MM.1S (cell line): ENCODE measurements around the gene ZC3H15.

Source experiments
- DNase-seq: peaks from one replicate; pipeline ENCODE4 v3.0.0-alpha.2; 2015
- H2AFZ ChIP-seq: fragments of 300-600 bp; sonication (generic); 2 replicates; pipeline ENCODE4 v1.6.0; 2016; ENCODE audit warnings: antibody characterized with exemption, low read length
- H3F3A ChIP-seq: fragments of 300-600 bp; sonication (generic); 2 replicates; pipeline ENCODE4 v1.6.1; 2016; ENCODE audit warnings: mild to moderate bottlenecking, antibody characterized with exemption, low read length, moderate library complexity, mixed read lengths; ENCODE audit not compliant: insufficient read depth
- H3K27ac ChIP-seq: fragments of 300-600 bp; sonication (generic); 2 replicates; pipeline ENCODE4 v1.5.1; 2016; ENCODE audit warnings: mild to moderate bottlenecking, low read length
- H3K27me3 ChIP-seq: fragments of 300-600 bp; sonication (generic); replicated peaks from 2 replicates; pipeline ENCODE4 v1.6.0; 2016; ENCODE audit warnings: low read length; ENCODE audit not compliant: insufficient read depth
- H3K36me3 ChIP-seq: fragments of 300-600 bp; sonication (generic); replicated peaks from 2 replicates; pipeline ENCODE4 v1.6.1; 2016; ENCODE audit warnings: mild to moderate bottlenecking, low read length, mixed read lengths; ENCODE audit not compliant: insufficient read depth
- H3K4me1 ChIP-seq: fragments of 300-600 bp; sonication (generic); 2 replicates; pipeline ENCODE4 v1.6.1; 2016; ENCODE audit warnings: low read length, mixed read lengths
- H3K4me2 ChIP-seq: fragments of 300-600 bp; sonication (generic); 2 replicates; pipeline ENCODE4 v1.6.0; 2016; ENCODE audit warnings: low read depth, low read length
- H3K4me3 ChIP-seq: fragments of 300-600 bp; sonication (generic); 2 replicates; pipeline ENCODE4 v1.5.1; 2016; ENCODE audit warnings: low read length, mixed read lengths
- H3K79me2 ChIP-seq: fragments of 300-600 bp; sonication (generic); 2 replicates; pipeline ENCODE4 v1.6.1; 2016; ENCODE audit warnings: mixed run types, low read length, mixed read lengths
- H3K9ac ChIP-seq: fragments of 300-600 bp; sonication (generic); 2 replicates; pipeline ENCODE4 v1.6.1; 2016; ENCODE audit warnings: low read length, mixed read lengths
- H3K9me2 ChIP-seq: fragments of 300-600 bp; sonication (generic); replicated peaks from 2 replicates; pipeline ENCODE4 v1.6.1; 2016; ENCODE audit warnings: mild to moderate bottlenecking, low read length, mixed read lengths; ENCODE audit not compliant: insufficient read depth
- H3K9me3 ChIP-seq: fragments of 300-600 bp; sonication (generic); replicated peaks from 2 replicates; pipeline ENCODE4 v1.6.1; 2016; ENCODE audit warnings: mild to moderate bottlenecking, low read length, mixed read lengths; ENCODE audit not compliant: insufficient read depth
- H4K20me1 ChIP-seq: fragments of 300-600 bp; sonication (generic); 2 replicates; pipeline ENCODE4 v1.6.1; 2016; ENCODE audit warnings: mild to moderate bottlenecking, low read length, moderate library complexity, mixed read lengths; ENCODE audit not compliant: insufficient read depth
- EZH2 ChIP-seq: fragments of 300-600 bp; sonication (generic); optimal IDR thresholded peaks from 2 replicates; pipeline ENCODE3; 2017; ENCODE audit warnings: low read depth, mild to moderate bottlenecking, antibody characterized with exemption, low read length, mixed read lengths
- EZH2phosphoT487 ChIP-seq: fragments of 300-600 bp; sonication (generic); IDR thresholded peaks from 2 replicates; pipeline ENCODE4 v1.6.1; 2018; ENCODE audit warnings: antibody characterized with exemption, low read length
- TF ChIP-seq, protein P1 (sequence below): fragments of 300-600 bp; sonication (generic); IDR thresholded peaks from 2 replicates; pipeline ENCODE4 v1.5.1; 2016; ENCODE audit warnings: antibody characterized with exemption, low read length, mixed read lengths

The ZC3H15 gene

DNA sequence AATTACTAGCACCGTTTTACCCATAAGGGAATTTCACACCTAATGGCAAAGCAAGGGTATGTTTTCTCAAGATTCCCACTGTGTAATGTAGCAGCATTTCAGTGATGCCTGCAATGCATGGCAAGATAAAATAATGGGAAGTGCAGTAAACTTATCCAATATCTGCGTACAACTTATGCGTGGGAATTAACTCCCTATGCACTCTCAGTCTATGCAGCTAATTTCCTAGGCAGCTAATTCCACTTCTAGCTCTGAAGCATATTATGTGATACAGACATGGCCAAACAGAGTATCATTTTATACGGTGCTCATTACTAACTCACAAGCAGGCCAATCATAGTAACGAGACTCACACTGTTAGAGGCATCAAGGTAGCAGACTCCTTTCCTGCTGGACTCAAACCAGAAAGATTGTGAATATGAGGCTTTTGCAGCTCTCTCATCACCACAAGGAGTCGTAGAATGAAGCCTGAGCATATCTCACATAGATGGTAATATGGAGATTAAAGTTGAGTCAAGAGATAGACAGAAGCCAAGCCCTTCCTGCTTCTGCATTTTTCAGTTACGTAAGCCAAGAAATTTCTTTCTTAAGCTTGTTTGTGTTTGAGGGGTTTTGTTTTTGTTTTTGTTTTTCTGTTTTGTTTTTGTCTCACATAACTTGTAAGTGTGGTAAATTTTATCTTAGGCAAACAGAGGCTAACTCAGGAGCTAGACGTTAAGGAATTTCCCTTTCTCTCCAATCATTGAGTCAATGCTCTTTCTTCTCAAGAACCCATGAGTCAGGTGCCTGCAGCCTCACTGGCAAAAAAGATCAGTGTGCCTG lies 69.0 kb downstream of the ZC3H15 start:
- Histone ChIP-seq H3K4me2 (no peak overlapping the region), H3K36me3 (no peaks in the 10 kb centered on the region), H3K9me3 (no peaks in the 10 kb centered on the region), H3K79me2 (no peaks in the 10 kb centered on the region), H3K4me3 (no peak overlapping the region), H3K9ac (no peak overlapping the region), H2AFZ (no peak overlapping the region), H3K4me1 (no peaks in the 10 kb centered on the region), H3K27ac (no peak overlapping the region), H3K9me2 (no peaks in the 10 kb centered on the region), H3K27me3 (no peaks in the 10 kb centered on the region), H3F3A (no peaks in the 10 kb centered on the region), H4K20me1 (no peaks in the 10 kb centered on the region)
- DNase-seq, result no peak
- TF ChIP-seq EZH2phosphoT487 (no peak), EZH2 (no peak)
- TF ChIP-seq, protein P1, sequence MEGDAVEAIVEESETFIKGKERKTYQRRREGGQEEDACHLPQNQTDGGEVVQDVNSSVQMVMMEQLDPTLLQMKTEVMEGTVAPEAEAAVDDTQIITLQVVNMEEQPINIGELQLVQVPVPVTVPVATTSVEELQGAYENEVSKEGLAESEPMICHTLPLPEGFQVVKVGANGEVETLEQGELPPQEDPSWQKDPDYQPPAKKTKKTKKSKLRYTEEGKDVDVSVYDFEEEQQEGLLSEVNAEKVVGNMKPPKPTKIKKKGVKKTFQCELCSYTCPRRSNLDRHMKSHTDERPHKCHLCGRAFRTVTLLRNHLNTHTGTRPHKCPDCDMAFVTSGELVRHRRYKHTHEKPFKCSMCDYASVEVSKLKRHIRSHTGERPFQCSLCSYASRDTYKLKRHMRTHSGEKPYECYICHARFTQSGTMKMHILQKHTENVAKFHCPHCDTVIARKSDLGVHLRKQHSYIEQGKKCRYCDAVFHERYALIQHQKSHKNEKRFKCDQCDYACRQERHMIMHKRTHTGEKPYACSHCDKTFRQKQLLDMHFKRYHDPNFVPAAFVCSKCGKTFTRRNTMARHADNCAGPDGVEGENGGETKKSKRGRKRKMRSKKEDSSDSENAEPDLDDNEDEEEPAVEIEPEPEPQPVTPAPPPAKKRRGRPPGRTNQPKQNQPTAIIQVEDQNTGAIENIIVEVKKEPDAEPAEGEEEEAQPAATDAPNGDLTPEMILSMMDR, result no peak

DNA sequence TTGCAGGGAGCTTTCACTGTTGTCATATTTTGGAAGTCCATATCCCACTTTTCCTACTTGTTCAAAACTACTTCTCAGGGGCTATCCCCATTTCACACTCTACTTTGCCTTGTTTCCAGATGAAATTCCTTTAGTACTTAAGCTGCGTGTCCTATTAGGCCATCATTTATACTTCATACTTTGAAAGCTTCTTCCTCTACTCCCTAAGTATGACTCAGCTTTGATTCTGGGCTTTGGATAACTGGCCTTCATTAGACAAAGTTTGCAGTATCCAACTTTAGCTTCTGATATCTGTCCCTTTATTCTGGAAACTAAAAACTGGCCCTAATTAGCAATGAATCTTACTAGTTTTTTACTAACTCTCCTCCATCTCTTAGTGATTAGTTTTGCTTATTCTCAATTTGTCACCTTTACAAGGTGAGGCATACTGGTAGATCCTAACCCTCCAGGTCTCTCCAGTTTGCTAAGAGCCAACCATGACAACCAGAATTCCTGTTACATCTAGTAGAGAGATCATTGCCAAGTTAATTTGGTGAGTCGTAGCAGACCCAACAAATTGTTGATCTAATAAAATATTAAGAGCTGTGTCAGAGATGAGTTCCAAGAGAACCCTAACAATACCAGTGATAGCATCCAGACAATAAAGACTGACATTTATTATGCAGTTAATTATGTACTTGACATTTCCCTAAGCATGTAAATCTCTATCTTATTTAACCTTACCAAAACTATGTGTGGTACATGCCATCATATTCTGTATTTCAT lies 72.6 kb downstream of the ZC3H15 start:
- no peaks in the 10 kb centered on the region for H3F3A ChIP-seq
- H3K27me3 ChIP-seq, result no peaks in the 10 kb centered on the region

More for the DNA sequence above, 72.6 kb downstream of the ZC3H15 start:
- Histone ChIP-seq H3K4me1 (no peaks in the 10 kb centered on the region), H3K4me2 (no peak overlapping the region), H3K9me3 (no peaks in the 10 kb centered on the region), H3K9me2 (no peaks in the 10 kb centered on the region), H3K4me3 (no peak overlapping the region), H3K36me3 (no peaks in the 10 kb centered on the region), H3K79me2 (no peaks in the 10 kb centered on the region), H3K27ac (no peak overlapping the region), H2AFZ (no peak overlapping the region), H3K9ac (no peak overlapping the region), H4K20me1 (no peaks in the 10 kb centered on the region)
- no peak for DNase-seq
- TF ChIP-seq, protein P1, result no peak
- TF ChIP-seq EZH2phosphoT487, result no peak
